Osteocyte (in vitro differentiated cells): ENCODE results near the gene EEF1AKMT1. TPM values are rescaled to one million over a fixed set of nuclear protein-coding genes. Genes with fewer than 3 reads are reported as not detected.
"Not testable (repeated sequence)": the region's sequence is repeated elsewhere in the genome, so short reads cannot be mapped to it uniquely, and the experiment has no call there.

Experiments used
- DNase-seq: peaks from one replicate; pipeline ENCODE4 v3.0.0; 2021; ENCODE audit warnings: mixed read lengths; ENCODE audit not compliant: unreplicated experiment; ENCODE audit errors: extremely low spot score
- H3K27ac Mint-ChIP-seq: one replicate; pipeline ENCODE4 v1.8.0; 2021; ENCODE audit warnings: mild to moderate bottlenecking, mixed read lengths; ENCODE audit not compliant: unreplicated experiment
- H3K27me3 Mint-ChIP-seq: one replicate; pipeline ENCODE4 v1.8.0; 2021; ENCODE audit warnings: mixed read lengths; ENCODE audit not compliant: unreplicated experiment
- H3K36me3 Mint-ChIP-seq: one replicate; pipeline ENCODE4 v1.8.0; 2021; ENCODE audit warnings: mixed read lengths; ENCODE audit not compliant: unreplicated experiment
- H3K4me1 Mint-ChIP-seq: one replicate; pipeline ENCODE4 v1.8.0; 2021; ENCODE audit warnings: mixed read lengths; ENCODE audit not compliant: unreplicated experiment
- H3K4me3 Mint-ChIP-seq: one replicate; pipeline ENCODE4 v1.8.0; 2021; ENCODE audit warnings: mild to moderate bottlenecking, moderate library complexity, mixed read lengths; ENCODE audit not compliant: unreplicated experiment
- H3K9me3 Mint-ChIP-seq: one replicate; pipeline ENCODE4 v1.8.0; 2021; ENCODE audit warnings: mixed read lengths; ENCODE audit not compliant: unreplicated experiment
- CTCF ChIP-seq: fragments of 200-600 bp; sonication (generic); IDR thresholded peaks from 2 replicates; pipeline ENCODE4 v1.5.0; 2021; ENCODE audit warnings: antibody characterized with exemption, mild to moderate bottlenecking, moderate library complexity
- total RNA-seq: library from RNA; stranded (reverse); gene quantifications from 2 replicates; pipeline ENCODE4 v1.2.1, GENCODE V29; 2021

Gene EEF1AKMT1
- total RNA-seq, 1 donor from 2014 or later: 10.8 TPM

GRCh38 chr13:20749377-20749776 is 24.4 kb downstream of the EEF1AKMT1 start:
- no peak for DNase-seq

GRCh38 chr13:20743830-20744404 is 29.8 kb downstream of the EEF1AKMT1 start:
- not testable (repeated sequence) for H3K4me1 Mint-ChIP-seq, H3K27me3 Mint-ChIP-seq, H3K27ac Mint-ChIP-seq, H3K4me3 Mint-ChIP-seq, H3K36me3 Mint-ChIP-seq, DNase-seq, H3K9me3 Mint-ChIP-seq

More at GRCh38 chr13:20749377-20749776, 24.4 kb downstream of the EEF1AKMT1 start:
- Mint-ChIP-seq H3K27ac (no peak overlapping the region), H3K9me3 (peaks cover 52% of the 10 kb centered on the region), H3K36me3 (peaks cover 24% of the 10 kb centered on the region), H3K27me3 (no peaks in the 10 kb centered on the region), H3K4me1 (no peaks in the 10 kb centered on the region), H3K4me3 (no peak overlapping the region)
- no peak for TF ChIP-seq CTCF

- DNase-seq: no peak
- no peaks in the 10 kb centered on the region for H3K4me1 Mint-ChIP-seq
- no peak overlapping the region for H3K4me3 Mint-ChIP-seq
- peaks cover 4% of the 10 kb centered on the region for H3K9me3 Mint-ChIP-seq
- peaks cover 5% of the 10 kb centered on the region for H3K36me3 Mint-ChIP-seq
- no peaks in the 10 kb centered on the region for H3K27me3 Mint-ChIP-seq
- no peak overlapping the region for H3K27ac Mint-ChIP-seq
- TF ChIP-seq CTCF: no peak
Measured at GRCh38 chr13:20740021-20740420, 33.7 kb downstream of the EEF1AKMT1 start.

GRCh38 chr13:20738616-20739015 is 35.1 kb downstream of the EEF1AKMT1 start:
- H3K4me1 Mint-ChIP-seq: no peaks in the 10 kb centered on the region
- no peak for DNase-seq
- no peak for TF ChIP-seq CTCF
- H3K9me3 Mint-ChIP-seq: no peaks in the 10 kb centered on the region
- H3K4me3 Mint-ChIP-seq: no peak overlapping the region
- H3K27ac Mint-ChIP-seq: no peak overlapping the region
- no peaks in the 10 kb centered on the region for H3K27me3 Mint-ChIP-seq
- peaks cover 5% of the 10 kb centered on the region for H3K36me3 Mint-ChIP-seq

- H3K27me3 Mint-ChIP-seq: no peaks in the 10 kb centered on the region
- no peak overlapping the region for H3K4me3 Mint-ChIP-seq
- no peak overlapping the region for H3K27ac Mint-ChIP-seq
- peaks cover 4% of the 10 kb centered on the region for H3K9me3 Mint-ChIP-seq
- H3K36me3 Mint-ChIP-seq: peaks cover 7% of the 10 kb centered on the region
- DNase-seq: peak; percentile 76
- TF ChIP-seq CTCF: no peak
- peaks cover 3% of the 10 kb centered on the region for H3K4me1 Mint-ChIP-seq
Measured at GRCh38 chr13:20729633-20730585, 43.9 kb downstream of the EEF1AKMT1 start.
